ENCODE results near the gene GLB1L2. TPM values are rescaled to one million over a fixed set of nuclear protein-coding genes. Genes with fewer than 3 reads are reported as not detected.

The GLB1L2 gene
- total and polyA plus RNA-seq, 2 of the 4 experiments (the other 2 are of a cell fraction), result under 0.01 to 0.26 TPM

- dilution Hi-C loops (cut with HindIII; ENCODE audit: low sequenced_read_pairs, unreplicated experiment), result no loop called here
- ATAC-seq (ENCODE audit: low read depth) (no peak), DNase-seq (no peak)
- no peaks in the 10 kb centered on the region for H3K79me1 ChIP-seq (ENCODE audit: low read depth in 1 of 2, low read length in 2 of 2)
- no peak overlapping the region for H2BK20ac ChIP-seq (ENCODE audit: low read depth, low read length)
- H2BK15ac ChIP-seq (ENCODE audit: low read depth, low read length), result no peak overlapping the region
- in situ Hi-C loops (cut with MboI; ENCODE audit: low sequenced_read_pairs), result no loop called here
- no peak overlapping the region for H3K4ac ChIP-seq (ENCODE audit: low read depth, low read length)
- CTCF ChIA-PET, result interaction anchor here (0.5 kb wide), 1 partner anchor 251 kb away, joined by 6 read pairs; no protein-coding TSS in a partner anchor
- no peak overlapping the region for H2BK5ac ChIP-seq (ENCODE audit: low read depth, low read length, poor library complexity, severe bottlenecking)
- TF ChIP-seq BHLHE40 (IDR thresholded peaks at IDR 0.05; ENCODE audit: low read depth, low read length) (no peak), MAZ (IDR thresholded peaks at IDR 0.05; ENCODE audit: borderline replicate concordance, low read depth, low read length) (no peak), CEBPB (IDR thresholded peaks at IDR 0.05; ENCODE audit: low read depth, low read length) (no peak), POLR2A (IDR thresholded peaks at IDR 0.05; ENCODE audit: low read depth, low read length) (no peak), RCOR1 (IDR thresholded peaks at IDR 0.05; ENCODE audit: insufficient replicate concordance, low read length) (no peak), FOS (IDR thresholded peaks at IDR 0.05; ENCODE audit: low read depth, low read length) (no peak), MAFK (IDR thresholded peaks at IDR 0.05; ENCODE audit: low read depth, low read length) (no peak), SMC3 (IDR thresholded peaks at IDR 0.05; ENCODE audit: low read depth, low read length) (no peak), ELK1 (IDR thresholded peaks at IDR 0.05; ENCODE audit: borderline replicate concordance, low read depth, low read length) (no peak), MXI1 (IDR thresholded peaks at IDR 0.05; ENCODE audit: borderline replicate concordance, low read depth, low read length) (no peak), USF2 (IDR thresholded peaks at IDR 0.05; ENCODE audit: low read depth, low read length) (no peak), RFX5 (IDR thresholded peaks at IDR 0.05; ENCODE audit: low read depth, low read length) (no peak), NFE2L2 (IDR thresholded peaks at IDR 0.05; ENCODE audit: low read depth, low read length) (no peak), CHD1 (IDR thresholded peaks at IDR 0.05; ENCODE audit: low read depth, low read length) (no peak), RAD21 (IDR thresholded peaks at IDR 0.05; ENCODE audit: low read length) (no peak)
- TF ChIP-seq, protein P1, sequence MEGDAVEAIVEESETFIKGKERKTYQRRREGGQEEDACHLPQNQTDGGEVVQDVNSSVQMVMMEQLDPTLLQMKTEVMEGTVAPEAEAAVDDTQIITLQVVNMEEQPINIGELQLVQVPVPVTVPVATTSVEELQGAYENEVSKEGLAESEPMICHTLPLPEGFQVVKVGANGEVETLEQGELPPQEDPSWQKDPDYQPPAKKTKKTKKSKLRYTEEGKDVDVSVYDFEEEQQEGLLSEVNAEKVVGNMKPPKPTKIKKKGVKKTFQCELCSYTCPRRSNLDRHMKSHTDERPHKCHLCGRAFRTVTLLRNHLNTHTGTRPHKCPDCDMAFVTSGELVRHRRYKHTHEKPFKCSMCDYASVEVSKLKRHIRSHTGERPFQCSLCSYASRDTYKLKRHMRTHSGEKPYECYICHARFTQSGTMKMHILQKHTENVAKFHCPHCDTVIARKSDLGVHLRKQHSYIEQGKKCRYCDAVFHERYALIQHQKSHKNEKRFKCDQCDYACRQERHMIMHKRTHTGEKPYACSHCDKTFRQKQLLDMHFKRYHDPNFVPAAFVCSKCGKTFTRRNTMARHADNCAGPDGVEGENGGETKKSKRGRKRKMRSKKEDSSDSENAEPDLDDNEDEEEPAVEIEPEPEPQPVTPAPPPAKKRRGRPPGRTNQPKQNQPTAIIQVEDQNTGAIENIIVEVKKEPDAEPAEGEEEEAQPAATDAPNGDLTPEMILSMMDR (conservative IDR thresholded peaks at IDR 0.05; ENCODE audit: low read depth, low read length), result no peak
- BruUV-seq (replicated peaks), result no TSS peak
- no peak overlapping the region for H3K23ac ChIP-seq (ENCODE audit: low read depth, low read length)
- H3K4me1 ChIP-seq (ENCODE audit: control insufficient read depth, insufficient read depth, low read length), result no peaks in the 10 kb centered on the region
- no peak overlapping the region for H3K14ac ChIP-seq (replicated peaks; ENCODE audit: low read depth, low read length)
- no peak overlapping the region for H3K4me2 ChIP-seq (ENCODE audit: low read depth, low read length)
- no peaks in the 10 kb centered on the region for H3K36me3 ChIP-seq (ENCODE audit: control insufficient read depth, insufficient read depth, low read length)
- no peak overlapping the region for H4K8ac ChIP-seq (ENCODE audit: low read depth in 2 of 2, low read length in 2 of 2)
- intact Hi-C loops (cut with micrococcal nuclease), result no loop called here
- no peak overlapping the region for H2AK5ac ChIP-seq (ENCODE audit: low read depth, low read length)
- no peak overlapping the region for H3K27ac ChIP-seq (ENCODE audit: insufficient read depth, low read length)
- no peaks in the 10 kb centered on the region for H3K9me1 ChIP-seq (ENCODE audit: insufficient read depth, low read length)
- H3K9ac ChIP-seq (ENCODE audit: low read depth, low read length), result no peak overlapping the region
- H4K5ac ChIP-seq (ENCODE audit: low read depth, low read length), result no peak overlapping the region
- 0% methylated on average over 1 of the region's 4 CpGs; no CpG with 5 or more reads in 1 of the 2 experiments for WGBS, 2 experiments (ENCODE audit: extremely low coverage in 2 of 2, insufficient read length in 1 of 2)
- H4K91ac ChIP-seq (ENCODE audit: insufficient read depth, low read depth, low read length), result no peak overlapping the region
- no peak overlapping the region for H2AFZ ChIP-seq (replicated peaks; ENCODE audit: low read length, poor library complexity)
- H3K18ac ChIP-seq (ENCODE audit: low read depth, low read length), result no peak overlapping the region
- POLR2A ChIA-PET (ENCODE audit: unreplicated experiment), result no interaction called here
- no peaks in the 10 kb centered on the region for H4K20me1 ChIP-seq (ENCODE audit: insufficient read depth, low read length)
- H3K9me3 ChIP-seq (ENCODE audit: control insufficient read depth, insufficient read depth, low read length), result no peaks in the 10 kb centered on the region
- no peak overlapping the region for H2AK9ac ChIP-seq (replicated peaks; ENCODE audit: low read depth, low read length, poor library complexity)
- H3K4me3 ChIP-seq (ENCODE audit: insufficient read depth, low read depth, low read length), result no peak overlapping the region
- no peak overlapping the region for H2BK120ac ChIP-seq (ENCODE audit: low read depth, low read length)
- no peak overlapping the region for H3K56ac ChIP-seq (ENCODE audit: extremely low read depth, insufficient read depth, low read length)
- no peaks in the 10 kb centered on the region for H3K27me3 ChIP-seq (ENCODE audit: control insufficient read depth, insufficient read depth, low read length)
Observed at GRCh38 chr11:134322553-134322952, 9.2 kb upstream of the GLB1L2 start.
